Stimulated activated CD4-positive, alpha-beta T cell treated with anti-CD3 and anti-CD28 coated beads, Interleukin-15, amount 100 ng/mL, for 1 hour (primary cell): Measurements from ENCODE around the gene NPM1.
"Not testable (repeated sequence)": the region's sequence is repeated elsewhere in the genome, so short reads cannot be mapped to it uniquely, and the experiment has no call there.

Source experiments
- DNase-seq, 2 donors: peaks; one replicate each; pipeline ENCODE4 v3.0.0-alpha.2; 2020; ENCODE audit warnings: low read depth in 1 of 2, low spot score in 1 of 2

NPM1 gene

DNA sequence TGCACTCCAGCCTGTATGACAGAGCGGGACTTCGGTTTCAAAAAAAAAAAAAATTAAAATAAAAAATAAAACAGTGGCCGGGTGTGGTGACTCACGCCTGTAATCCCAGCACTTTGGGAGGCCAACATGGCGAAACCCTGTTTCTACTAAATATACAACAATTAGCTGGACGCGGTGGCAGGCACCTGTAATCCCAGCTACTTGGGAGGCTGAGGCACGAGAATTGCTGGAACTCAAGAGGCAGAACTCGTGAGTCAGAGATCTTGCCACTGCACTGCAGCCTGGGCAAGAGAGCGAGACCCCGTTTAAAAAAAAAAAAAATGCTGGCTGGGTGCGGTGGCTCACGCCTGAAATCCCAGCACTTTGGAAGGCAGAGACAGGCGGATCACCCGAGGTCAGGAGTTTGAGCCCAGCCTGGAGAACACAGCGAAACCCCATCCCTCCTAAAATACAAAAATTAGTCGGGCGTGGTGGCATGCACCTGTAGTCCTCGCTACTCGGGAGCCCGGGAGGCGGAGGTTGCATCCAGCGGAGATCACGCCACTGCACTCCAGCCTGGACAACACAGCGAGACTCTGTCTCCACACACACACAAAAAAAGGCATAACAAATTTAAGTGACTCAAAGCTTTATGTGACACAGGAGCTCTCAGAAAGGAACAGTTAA is 1.5 kb upstream of the NPM1 start:
- no peak for DNase-seq

- DNase-seq = no peak
Measured at GRCh38 chr5:171386861-171387344, 746 bp upstream of the NPM1 start.

- peak; percentile 54 to 83 for DNase-seq
Measured at GRCh38 chr5:171387970-171388815, 544 bp downstream of the NPM1 start.

DNA sequence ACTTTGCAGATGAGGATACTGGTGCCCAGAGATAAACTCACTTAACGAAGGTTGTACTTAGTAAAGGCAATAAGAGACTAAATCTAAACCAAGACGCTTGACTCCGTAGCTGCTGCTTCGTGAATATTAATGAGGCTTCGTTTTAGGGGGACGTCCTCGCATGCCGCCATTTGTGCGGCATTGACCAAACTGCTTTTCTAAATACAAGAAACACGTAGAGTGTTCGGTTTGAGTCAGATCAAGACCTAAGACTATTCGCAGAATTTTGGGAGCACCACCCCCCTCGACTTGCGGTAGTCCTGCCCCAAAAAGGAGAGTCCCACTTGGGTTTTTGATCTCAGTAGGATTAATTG is 1.1 kb downstream of the NPM1 start:
- DNase-seq = no peak

GRCh38 chr5:171390883-171391677 is 3.4 kb downstream of the NPM1 start:
- DNase-seq = no peak

GRCh38 chr5:171391996-171392577 is 4.4 kb downstream of the NPM1 start:
- no peak for DNase-seq

DNA sequence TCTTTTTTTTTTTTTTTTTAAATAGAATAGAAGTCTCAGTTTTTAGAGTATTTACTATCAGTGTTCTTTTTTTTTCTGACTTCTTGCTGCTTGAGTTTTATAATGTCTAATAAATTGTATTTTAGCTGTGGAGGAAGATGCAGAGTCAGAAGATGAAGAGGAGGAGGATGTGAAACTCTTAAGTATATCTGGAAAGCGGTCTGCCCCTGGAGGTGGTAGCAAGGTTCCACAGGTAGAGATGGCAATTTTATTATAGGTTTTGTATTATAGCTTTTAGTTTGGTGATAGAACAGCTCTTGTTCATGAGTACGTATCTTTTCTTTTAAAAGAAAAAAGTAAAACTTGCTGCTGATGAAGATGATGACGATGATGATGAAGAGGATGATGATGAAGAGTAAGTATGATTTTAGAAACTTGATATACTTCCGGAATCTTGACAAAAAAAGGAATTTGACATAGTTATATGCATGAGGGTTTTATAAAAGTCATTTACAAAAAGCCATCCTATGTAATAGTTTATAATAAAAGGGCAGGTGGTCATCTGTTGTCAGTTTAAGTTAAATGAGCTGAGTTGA is 5.0 kb downstream of the NPM1 start:
- no peak for DNase-seq

GRCh38 chr5:171395042-171395441 is 7.4 kb downstream of the NPM1 start:
- DNase-seq = no peak

DNA sequence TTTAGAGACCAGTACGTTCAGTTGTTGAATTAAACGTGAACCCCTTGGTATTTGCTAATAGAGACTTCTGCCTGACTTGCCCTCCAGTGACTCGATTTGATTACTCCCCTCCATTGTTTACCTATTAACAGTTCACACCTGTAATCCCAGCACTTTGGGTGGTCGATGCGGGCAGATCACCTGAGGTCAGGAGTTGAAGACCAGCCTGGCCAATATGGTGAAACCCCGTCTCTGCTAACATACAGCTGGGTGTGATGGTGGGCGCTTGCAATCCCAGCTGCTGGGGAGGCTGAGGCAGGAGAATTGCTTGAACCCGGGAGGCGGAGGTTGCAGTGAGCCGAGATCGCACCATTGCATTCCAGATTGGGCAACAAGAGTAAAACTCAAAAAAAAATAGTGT is 8.9 kb downstream of the NPM1 start:
- not testable (repeated sequence) for DNase-seq

- DNase-seq = no peak
Measured at GRCh38 chr5:171397190-171397589, 9.5 kb downstream of the NPM1 start.

DNA sequence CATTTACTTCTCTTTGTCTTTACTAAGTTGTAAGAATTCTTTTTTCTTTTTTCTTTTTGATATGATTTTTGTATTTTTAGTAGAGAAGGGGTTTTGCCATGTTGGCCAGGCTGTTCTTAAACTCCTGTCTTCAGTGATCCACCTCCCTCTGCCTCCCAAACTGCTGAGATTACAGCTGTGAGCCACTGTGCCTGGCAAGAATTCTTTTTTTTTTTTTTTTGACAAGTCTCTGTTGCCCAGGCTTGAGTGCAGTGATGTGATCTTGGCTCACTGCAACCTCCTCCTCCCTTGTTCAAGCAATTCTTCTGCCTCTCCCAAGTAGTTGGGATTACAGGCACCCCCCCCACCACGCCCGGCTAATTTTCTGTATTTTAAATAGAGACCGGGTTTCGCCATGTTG is 9.9 kb downstream of the NPM1 start:
- DNase-seq = no peak

- DNase-seq = not testable (repeated sequence)
Measured at GRCh38 chr5:171398660-171399059, 11.0 kb downstream of the NPM1 start.

DNA sequence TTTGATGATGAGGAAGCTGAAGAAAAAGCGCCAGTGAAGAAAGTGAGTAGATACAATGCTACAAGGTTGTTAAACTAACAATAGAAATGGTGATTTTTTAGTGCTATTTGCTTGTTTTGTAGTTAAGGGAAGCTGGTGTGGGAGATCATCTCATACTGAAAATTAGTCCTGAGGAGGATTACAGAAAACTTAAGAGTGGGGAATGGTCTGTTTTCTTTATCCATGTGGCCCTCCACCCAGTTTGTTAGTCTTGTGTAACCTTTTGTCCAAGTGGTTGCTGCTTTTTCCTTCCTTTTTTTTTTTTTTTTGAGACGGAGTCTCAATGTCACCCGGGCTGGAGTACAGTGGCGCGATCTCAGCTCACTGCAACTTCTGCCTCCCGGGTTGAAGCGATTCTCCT is 12.5 kb downstream of the NPM1 start:
- DNase-seq = no peak

GRCh38 chr5:171401167-171401947 is 13.7 kb downstream of the NPM1 start:
- DNase-seq = no peak

- not testable (repeated sequence) for DNase-seq
Measured at GRCh38 chr5:171402751-171403150, 15.1 kb downstream of the NPM1 start.

DNA sequence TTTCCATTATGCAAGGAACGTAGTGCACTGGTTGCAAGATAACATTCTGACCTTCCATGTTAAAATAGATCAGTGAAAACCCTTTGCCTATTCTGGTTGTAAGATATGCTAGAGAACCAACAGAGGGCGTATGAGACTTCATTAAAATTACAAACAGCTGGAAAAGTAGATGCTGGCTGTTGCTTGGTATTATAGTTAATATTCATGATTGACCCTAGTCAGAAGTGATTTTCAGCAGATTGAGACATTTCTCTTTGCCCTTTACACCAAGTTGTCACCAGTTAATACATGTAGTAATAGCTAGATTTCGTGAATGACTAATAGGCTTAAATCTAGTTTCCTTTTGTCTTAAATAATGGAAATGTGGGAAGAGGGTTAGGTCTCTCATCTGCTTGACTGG is 18.0 kb downstream of the NPM1 start:
- no peak for DNase-seq

DNA sequence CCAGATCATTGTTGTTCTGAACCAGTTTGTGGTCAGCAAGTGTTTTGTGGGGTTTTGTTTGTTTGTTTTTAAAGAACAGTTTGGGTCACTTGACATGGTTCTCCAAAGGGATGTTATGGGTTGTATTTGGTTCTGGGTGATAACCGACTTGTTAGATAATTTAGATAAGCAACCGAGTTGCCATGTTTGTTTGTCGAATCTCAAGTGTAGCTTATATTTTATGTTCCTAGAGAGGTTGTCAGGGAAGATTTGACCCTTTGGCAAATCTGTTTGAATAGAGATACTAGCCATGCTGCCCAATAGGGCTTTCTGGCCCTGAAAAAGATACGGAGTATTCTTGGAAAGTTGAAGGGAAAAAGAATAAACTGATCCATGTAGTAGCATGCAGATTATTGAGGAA is 19.6 kb downstream of the NPM1 start:
- no peak for DNase-seq

DNA sequence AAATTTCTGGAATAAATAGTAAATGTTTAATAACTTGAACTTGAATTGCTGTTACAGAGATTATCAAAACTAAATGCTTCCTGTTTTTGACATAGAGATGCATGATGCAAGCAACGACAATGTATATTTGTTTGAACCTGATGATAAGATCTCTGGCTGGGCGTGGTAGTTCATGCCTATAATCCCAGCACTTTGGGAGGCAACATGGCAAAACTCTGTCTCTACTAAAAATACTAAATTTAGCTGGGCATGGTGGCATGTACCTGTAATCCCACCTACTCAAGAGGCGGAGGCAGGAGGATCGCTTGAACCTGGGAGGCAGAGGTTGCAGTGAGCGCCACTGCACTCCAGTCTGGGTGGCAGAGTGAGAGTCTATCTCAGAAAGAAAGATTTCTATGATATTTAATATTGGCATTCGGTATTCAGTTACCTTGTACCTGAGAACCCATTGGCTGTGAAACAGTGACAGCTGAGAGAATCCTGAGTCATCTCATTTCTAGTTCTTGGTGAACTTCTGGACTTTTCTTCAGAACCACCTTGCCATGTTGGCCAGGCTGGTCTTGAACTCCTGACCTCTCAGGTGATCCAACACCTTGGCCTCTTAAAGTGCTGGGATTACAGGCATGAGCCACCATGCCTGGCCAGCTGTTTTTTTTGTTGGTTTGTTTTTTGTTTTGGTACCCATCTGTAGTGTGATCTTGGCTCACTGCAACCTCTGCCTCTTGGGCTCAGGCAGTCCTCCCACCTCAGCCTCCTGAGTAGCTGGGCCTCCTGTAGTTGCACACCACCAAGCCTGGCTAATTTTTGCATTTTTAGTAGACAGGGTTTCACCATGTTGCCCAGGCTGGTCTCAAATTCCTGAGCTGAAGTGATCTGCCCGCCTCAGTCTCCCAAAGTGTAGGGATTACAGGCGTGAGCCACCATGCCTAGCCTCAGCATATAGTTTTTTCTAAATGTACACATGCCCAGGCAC is 21.8 kb downstream of the NPM1 start:
- no peak for DNase-seq

DNA sequence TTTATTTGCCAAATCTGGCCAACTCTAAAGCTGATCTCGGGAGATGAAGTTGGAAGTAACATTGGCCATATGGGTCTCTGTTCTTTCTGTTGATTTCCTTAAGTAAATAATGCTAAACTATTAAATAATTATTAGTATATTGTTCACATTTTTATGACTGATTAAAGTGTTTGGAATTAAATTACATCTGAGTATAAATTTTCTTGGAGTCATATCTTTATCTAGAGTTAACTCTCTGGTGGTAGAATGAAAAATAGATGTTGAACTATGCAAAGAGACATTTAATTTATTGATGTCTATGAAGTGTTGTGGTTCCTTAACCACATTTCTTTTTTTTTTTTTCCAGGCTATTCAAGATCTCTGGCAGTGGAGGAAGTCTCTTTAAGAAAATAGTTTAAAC is 22.5 kb downstream of the NPM1 start:
- DNase-seq = no peak
